Activated naive CD8-positive, alpha-beta T cell treated with anti-CD3 and anti-CD28 coated beads, Interleukin-2, amount 10 ng/mL, durations not matched to agents 7 days and 5 days (primary cell): Measurements from ENCODE around the gene DGKQ. TPM values are rescaled to one million over a fixed set of nuclear protein-coding genes. Genes with fewer than 3 reads are reported as not detected.
"Not testable (repeated sequence)": the region's sequence is repeated elsewhere in the genome, so short reads cannot be mapped to it uniquely, and the experiment has no call there.

Source experiments
- ATAC-seq: fragments of 150-1000 bp; cut with Tn5 transposase; one replicate; pipeline ENCODE4 v1.10.0; 2021; ENCODE audit warnings: low read depth, moderate library complexity
- POLR2A ChIA-PET: fragments of 350-600 bp; sonication (Branson Sonifier 250); formaldehyde crosslinking; loops from one replicate; lab custom pipeline; 2021; ENCODE audit warnings: antibody characterized with exemption; lab: Charles Lee
- DNase-seq: peaks from one replicate; pipeline ENCODE4 v3.0.0; 2021
- H3K27ac Mint-ChIP-seq: one replicate; pipeline ENCODE4 v1.8.0; 2022; ENCODE audit warnings: mild to moderate bottlenecking, mixed read lengths
- H3K27me3 Mint-ChIP-seq: one replicate; pipeline ENCODE4 v1.8.0; 2022; ENCODE audit warnings: mild to moderate bottlenecking, moderate library complexity, mixed read lengths
- H3K36me3 Mint-ChIP-seq: one replicate; pipeline ENCODE4 v1.8.0; 2021; ENCODE audit warnings: mild to moderate bottlenecking, mixed read lengths
- H3K4me1 Mint-ChIP-seq: one replicate; pipeline ENCODE4 v1.8.0; 2021; ENCODE audit warnings: mixed read lengths
- H3K4me3 Mint-ChIP-seq: one replicate; pipeline ENCODE4 v1.8.0; 2022; ENCODE audit warnings: mild to moderate bottlenecking, moderate library complexity, mixed read lengths
- H3K9me3 Mint-ChIP-seq: one replicate; pipeline ENCODE4 v1.8.0; 2021; ENCODE audit warnings: mixed read lengths
- total RNA-seq, 2 experiments: library from RNA; stranded (reverse); gene quantifications; one replicate each; pipeline ENCODE4 v1.2.3, GENCODE V29; 2021

The DGKQ gene
- total RNA-seq, 2 experiments from 2014 or later: 31.3 to 32.4 TPM

- peak; percentile 90 for DNase-seq
- no peaks in the 10 kb centered on the region for H3K36me3 Mint-ChIP-seq
- no peaks in the 10 kb centered on the region for H3K27me3 Mint-ChIP-seq
- POLR2A ChIA-PET: interaction anchor here (0.8 to 2.0 kb wide), 8 partner anchors 22 to 244 kb away, joined by 3 to 8 read pairs (median 5); partner anchors contain the start of genes GAK and TMEM175
- H3K27ac Mint-ChIP-seq: peak within 1 kb of the TSS; percentile 90
- peaks cover 12% of the 10 kb centered on the region for H3K4me1 Mint-ChIP-seq
- peak; percentile 86 for ATAC-seq
- no peaks in the 10 kb centered on the region for H3K9me3 Mint-ChIP-seq
- peak within 1 kb of the TSS; percentile 95 for H3K4me3 Mint-ChIP-seq
Observed at GRCh38 chr4:986879-987623, 13.7 kb upstream of the DGKQ start, which contains the start of gene IDUA. IDUA (plus strand) TSS chr4:987044; CDS start chr4:987085, 41 bp downstream.

GRCh38 chr4:986428-986878, 13.1 kb upstream of the DGKQ start:
- peak; percentile 13 for ATAC-seq
- no peaks in the 10 kb centered on the region for H3K9me3 Mint-ChIP-seq
- no peaks in the 10 kb centered on the region for H3K36me3 Mint-ChIP-seq
- no peaks in the 10 kb centered on the region for H3K27me3 Mint-ChIP-seq
- H3K4me1 Mint-ChIP-seq: peaks cover 12% of the 10 kb centered on the region
- POLR2A ChIA-PET: interaction anchor here (1.0 to 2.0 kb wide), 6 partner anchors 23 to 244 kb away, joined by 3 to 8 read pairs (median 6); partner anchors contain the start of genes GAK and TMEM175
- peak overlapping the region; percentile 90 for H3K27ac Mint-ChIP-seq
- peak overlapping the region; percentile 95 for H3K4me3 Mint-ChIP-seq
- DNase-seq: no peak

- no peak overlapping the region for H3K27ac Mint-ChIP-seq
- no peaks in the 10 kb centered on the region for H3K27me3 Mint-ChIP-seq
- H3K4me1 Mint-ChIP-seq: peaks cover 12% of the 10 kb centered on the region
- POLR2A ChIA-PET: no interaction called here
- DNase-seq (peak; percentile 81), ATAC-seq (peak; percentile 48)
- H3K4me3 Mint-ChIP-seq: peak overlapping the region; percentile 49
- no peaks in the 10 kb centered on the region for H3K36me3 Mint-ChIP-seq
- H3K9me3 Mint-ChIP-seq: no peaks in the 10 kb centered on the region
Observed at GRCh38 chr4:985123-985830, 11.9 kb upstream of the DGKQ start.

- H3K4me3 Mint-ChIP-seq: peak overlapping the region; percentile 49
Observed at GRCh38 chr4:984336-985054, 11.1 kb upstream of the DGKQ start.

GRCh38 chr4:982814-983213, 9.4 kb upstream of the DGKQ start:
- Mint-ChIP-seq H3K4me1 (peaks cover 12% of the 10 kb centered on the region), H3K36me3 (no peaks in the 10 kb centered on the region), H3K27me3 (no peaks in the 10 kb centered on the region), H3K9me3 (no peaks in the 10 kb centered on the region), H3K27ac (no peak overlapping the region), H3K4me3 (no peak overlapping the region)
- DNase-seq: no peak
- POLR2A ChIA-PET: no interaction called here
- ATAC-seq: no peak

More at GRCh38 chr4:984336-985054, 11.1 kb upstream of the DGKQ start:
- Mint-ChIP-seq H3K27ac (no peak overlapping the region), H3K9me3 (no peaks in the 10 kb centered on the region), H3K4me1 (peaks cover 12% of the 10 kb centered on the region), H3K36me3 (no peaks in the 10 kb centered on the region), H3K27me3 (no peaks in the 10 kb centered on the region)
- DNase-seq (no peak), ATAC-seq (no peak)
- POLR2A ChIA-PET: no interaction called here

GRCh38 chr4:982291-982690, 8.9 kb upstream of the DGKQ start:
- Mint-ChIP-seq H3K4me1 (peaks cover 12% of the 10 kb centered on the region), H3K36me3 (no peaks in the 10 kb centered on the region), H3K4me3 (no peak overlapping the region), H3K27me3 (no peaks in the 10 kb centered on the region), H3K9me3 (no peaks in the 10 kb centered on the region), H3K27ac (no peak overlapping the region)
- POLR2A ChIA-PET: no interaction called here
- DNase-seq (no peak), ATAC-seq (no peak)

- H3K27ac Mint-ChIP-seq: no peak overlapping the region
- H3K36me3 Mint-ChIP-seq: no peaks in the 10 kb centered on the region
- no peaks in the 10 kb centered on the region for H3K27me3 Mint-ChIP-seq
- H3K4me3 Mint-ChIP-seq: no peak overlapping the region
- H3K9me3 Mint-ChIP-seq: no peaks in the 10 kb centered on the region
- DNase-seq (no peak), ATAC-seq (no peak)
- POLR2A ChIA-PET: no interaction called here
- H3K4me1 Mint-ChIP-seq: peaks cover 4% of the 10 kb centered on the region
Observed at GRCh38 chr4:978957-979701, 5.8 kb upstream of the DGKQ start.

GRCh38 chr4:976016-976415, 2.6 kb upstream of the DGKQ start:
- H3K9me3 Mint-ChIP-seq, POLR2A ChIA-PET, H3K4me1 Mint-ChIP-seq: not testable (repeated sequence)

GRCh38 chr4:974668-975067, 1.3 kb upstream of the DGKQ start:
- H3K36me3 Mint-ChIP-seq: no peaks in the 10 kb centered on the region
- POLR2A ChIA-PET: interaction anchor here (0.5 kb wide), 1 partner anchor 35 kb away, joined by 3 read pairs; no protein-coding TSS in a partner anchor
- ATAC-seq: no peak
- H3K27me3 Mint-ChIP-seq: no peaks in the 10 kb centered on the region
- H3K27ac Mint-ChIP-seq: no peak overlapping the region
- H3K4me1 Mint-ChIP-seq: peaks cover 11% of the 10 kb centered on the region
- DNase-seq: no peak
- no peaks in the 10 kb centered on the region for H3K9me3 Mint-ChIP-seq
- H3K4me3 Mint-ChIP-seq: no peak overlapping the region

More at GRCh38 chr4:976016-976415, 2.6 kb upstream of the DGKQ start:
- H3K36me3 Mint-ChIP-seq, H3K4me3 Mint-ChIP-seq, DNase-seq, H3K27me3 Mint-ChIP-seq, H3K27ac Mint-ChIP-seq, ATAC-seq: not testable (repeated sequence)

- Mint-ChIP-seq H3K27ac (no peak overlapping the region), H3K9me3 (no peaks in the 10 kb centered on the region), H3K4me1 (peaks cover 11% of the 10 kb centered on the region), H3K27me3 (no peaks in the 10 kb centered on the region), H3K4me3 (peak overlapping the region; percentile 58), H3K36me3 (no peaks in the 10 kb centered on the region)
- POLR2A ChIA-PET: interaction anchor here (1.2 to 2.0 kb wide), 2 partner anchors 41 to 198 kb away, joined by 3 to 6 read pairs; partner anchors contain the start of genes GAK and TMEM175
- peak; percentile 70 for DNase-seq
- peak; percentile 49 for ATAC-seq
Observed at GRCh38 chr4:972651-973424, 531 bp downstream of the DGKQ start.

GRCh38 chr4:971666-972500, 1.5 kb downstream of the DGKQ start:
- no peak for ATAC-seq
- no peak for DNase-seq
- H3K36me3 Mint-ChIP-seq: no peaks in the 10 kb centered on the region
- no peaks in the 10 kb centered on the region for H3K27me3 Mint-ChIP-seq
- H3K9me3 Mint-ChIP-seq: no peaks in the 10 kb centered on the region
- POLR2A ChIA-PET: interaction anchor here (2.0 kb wide), 1 partner anchor 40 kb away, joined by 6 read pairs; the partner anchor contains the start of genes GAK and TMEM175
- no peak overlapping the region for H3K27ac Mint-ChIP-seq
- H3K4me3 Mint-ChIP-seq: peak overlapping the region; percentile 58
- H3K4me1 Mint-ChIP-seq: peaks cover 11% of the 10 kb centered on the region
